Measurements from ENCODE around the gene GYPC. TPM values are rescaled to one million over a fixed set of nuclear protein-coding genes. Genes with fewer than 3 reads are reported as not detected.

Gene GYPC
- total and polyA plus RNA-seq, 2 of the 4 experiments (the other 2 are of a cell fraction): 53.4 to 96.3 TPM

DNA sequence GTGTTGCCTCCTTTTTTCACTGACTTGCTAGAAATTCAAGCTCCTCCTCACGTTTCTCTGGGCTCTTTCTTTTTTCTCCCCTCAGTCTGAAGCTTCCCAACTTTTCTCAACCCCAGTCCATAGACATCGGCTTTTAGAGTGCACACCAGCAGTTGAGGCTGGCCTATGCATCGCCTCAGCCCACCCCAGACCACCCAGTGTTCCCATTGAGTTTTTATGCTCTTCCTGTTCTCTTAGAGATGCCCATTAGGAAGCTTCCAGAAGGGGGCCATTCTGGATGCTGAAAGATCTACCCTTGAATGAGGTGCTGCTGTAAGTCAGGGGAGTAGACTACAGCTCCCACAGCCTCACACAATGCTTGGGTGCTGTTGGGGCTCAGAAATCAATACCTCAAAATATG, 12.0 kb upstream of the GYPC start:
- no peak overlapping the region for H2AK5ac ChIP-seq (ENCODE audit: low read depth, low read length)
- dilution Hi-C loops (cut with HindIII; ENCODE audit: low sequenced_read_pairs, unreplicated experiment) (no loop called here), in situ Hi-C loops (cut with MboI; ENCODE audit: low sequenced_read_pairs) (no loop called here), intact Hi-C loops (cut with micrococcal nuclease) (no loop called here)
- no peak overlapping the region for H3K18ac ChIP-seq (ENCODE audit: low read depth, low read length)
- no peaks in the 10 kb centered on the region for H3K36me3 ChIP-seq (ENCODE audit: control insufficient read depth, insufficient read depth, low read length)
- H3K4ac ChIP-seq (ENCODE audit: low read depth, low read length): no peak overlapping the region
- no peak overlapping the region for H2BK120ac ChIP-seq (ENCODE audit: low read depth, low read length)
- no peak overlapping the region for H2AK9ac ChIP-seq (replicated peaks; ENCODE audit: low read depth, low read length, poor library complexity)
- ChIA-PET POLR2A (ENCODE audit: unreplicated experiment) (no interaction called here), CTCF (no interaction called here)
- H3K4me1 ChIP-seq (ENCODE audit: control insufficient read depth, insufficient read depth, low read length): no peaks in the 10 kb centered on the region
- no peak overlapping the region for H2BK15ac ChIP-seq (ENCODE audit: low read depth, low read length)
- 17% methylated on average over 1 of the region's 3 CpGs; no CpG with 5 or more reads in 1 of the 2 experiments for WGBS, 2 experiments (ENCODE audit: extremely low coverage in 2 of 2, insufficient read length in 1 of 2)
- no peak overlapping the region for H4K91ac ChIP-seq (ENCODE audit: insufficient read depth, low read depth, low read length)
- ATAC-seq (ENCODE audit: low read depth) (no peak), DNase-seq (no peak)
- no peak overlapping the region for H2AFZ ChIP-seq (replicated peaks; ENCODE audit: low read length, poor library complexity)
- H3K9ac ChIP-seq (ENCODE audit: low read depth, low read length): no peak overlapping the region
- no peak overlapping the region for H3K23ac ChIP-seq (ENCODE audit: low read depth, low read length)
- no peak overlapping the region for H2BK20ac ChIP-seq (ENCODE audit: low read depth, low read length)
- no peak overlapping the region for H4K8ac ChIP-seq (ENCODE audit: low read depth in 2 of 2, low read length in 2 of 2)
- H2BK5ac ChIP-seq (ENCODE audit: low read depth, low read length, poor library complexity, severe bottlenecking): no peak overlapping the region
- no peak overlapping the region for H3K27ac ChIP-seq (ENCODE audit: insufficient read depth, low read length)
- no peak overlapping the region for H3K4me3 ChIP-seq (ENCODE audit: insufficient read depth, low read depth, low read length)
- TF ChIP-seq CEBPB (IDR thresholded peaks at IDR 0.05; ENCODE audit: low read depth, low read length) (no peak), MAZ (IDR thresholded peaks at IDR 0.05; ENCODE audit: borderline replicate concordance, low read depth, low read length) (no peak), RFX5 (IDR thresholded peaks at IDR 0.05; ENCODE audit: low read depth, low read length) (no peak), CHD1 (IDR thresholded peaks at IDR 0.05; ENCODE audit: low read depth, low read length) (no peak), SMC3 (IDR thresholded peaks at IDR 0.05; ENCODE audit: low read depth, low read length) (no peak), CTCF (conservative IDR thresholded peaks at IDR 0.05; ENCODE audit: low read depth, low read length) (no peak), NFE2L2 (IDR thresholded peaks at IDR 0.05; ENCODE audit: low read depth, low read length) (no peak), RAD21 (IDR thresholded peaks at IDR 0.05; ENCODE audit: low read length) (no peak), FOS (IDR thresholded peaks at IDR 0.05; ENCODE audit: low read depth, low read length) (no peak), MAFK (IDR thresholded peaks at IDR 0.05; ENCODE audit: low read depth, low read length) (no peak), BHLHE40 (IDR thresholded peaks at IDR 0.05; ENCODE audit: low read depth, low read length) (no peak)
- TF ChIP-seq, protein P1, sequence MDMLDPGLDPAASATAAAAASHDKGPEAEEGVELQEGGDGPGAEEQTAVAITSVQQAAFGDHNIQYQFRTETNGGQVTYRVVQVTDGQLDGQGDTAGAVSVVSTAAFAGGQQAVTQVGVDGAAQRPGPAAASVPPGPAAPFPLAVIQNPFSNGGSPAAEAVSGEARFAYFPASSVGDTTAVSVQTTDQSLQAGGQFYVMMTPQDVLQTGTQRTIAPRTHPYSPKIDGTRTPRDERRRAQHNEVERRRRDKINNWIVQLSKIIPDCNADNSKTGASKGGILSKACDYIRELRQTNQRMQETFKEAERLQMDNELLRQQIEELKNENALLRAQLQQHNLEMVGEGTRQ (IDR thresholded peaks at IDR 0.05; ENCODE audit: low read depth, low read length): no peak
- no peak overlapping the region for H4K5ac ChIP-seq (ENCODE audit: low read depth, low read length)
- H3K56ac ChIP-seq (ENCODE audit: extremely low read depth, insufficient read depth, low read length): no peak overlapping the region
- no peaks in the 10 kb centered on the region for H4K20me1 ChIP-seq (ENCODE audit: insufficient read depth, low read length)
- no peaks in the 10 kb centered on the region for H3K9me3 ChIP-seq (ENCODE audit: control insufficient read depth, insufficient read depth, low read length)
- no TSS peak for BruUV-seq (replicated peaks)
- no peaks in the 10 kb centered on the region for H3K9me1 ChIP-seq (ENCODE audit: insufficient read depth, low read length)
- H3K27me3 ChIP-seq (ENCODE audit: control insufficient read depth, insufficient read depth, low read length): peaks cover 20% of the 10 kb centered on the region
- H3K4me2 ChIP-seq (ENCODE audit: low read depth, low read length): no peak overlapping the region
- H3K79me1 ChIP-seq (ENCODE audit: low read depth in 1 of 2, low read length in 2 of 2): no peaks in the 10 kb centered on the region
- no peak overlapping the region for H3K14ac ChIP-seq (replicated peaks; ENCODE audit: low read depth, low read length)
